Liver (tissue), 9 donors: Measurements from ENCODE around the gene MYBPH. TPM values are rescaled to one million over a fixed set of nuclear protein-coding genes. Genes with fewer than 3 reads are reported as not detected.
A peak's percentile ranks its signal among the peaks of the same experiment; 100 is the strongest.

Experiments used
- DNase-seq: peaks from one replicate; pipeline ENCODE4 v3.0.0-alpha.2; 2017; ENCODE audit warnings: low spot score
- H3K27ac ChIP-seq, 2 donors: one replicate each; pipeline ENCODE4 v1.7.0; 2013; ENCODE audit warnings: inconsistent platforms in 2 of 2, low read length in 2 of 2, control low read depth in 1 of 2, low read depth in 1 of 2, mild to moderate bottlenecking in 1 of 2
- H3K27me3 ChIP-seq, 4 donors: one replicate each; pipeline versions ENCODE4 v1.6.1 to v1.7.0; 2013; ENCODE audit warnings: low read length in 3 of 4, inconsistent platforms in 1 of 4, mild to moderate bottlenecking in 1 of 4, moderate library complexity in 1 of 4; ENCODE audit not compliant: control insufficient read depth in 4 of 4, insufficient read depth in 4 of 4
- H3K36me3 ChIP-seq, 4 donors: one replicate each; pipeline versions ENCODE4 v1.6.1 to v1.7.0; 2013; ENCODE audit warnings: low read length in 3 of 4, mild to moderate bottlenecking in 3 of 4, low read depth in 1 of 4, moderate library complexity in 1 of 4; ENCODE audit not compliant: control insufficient read depth in 4 of 4, insufficient read depth in 3 of 4
- H3K4me1 ChIP-seq, 4 donors: one replicate each; pipeline versions ENCODE4 v1.6.1 to v1.7.0; 2013; ENCODE audit warnings: low read length in 3 of 4, mild to moderate bottlenecking in 3 of 4, moderate library complexity in 1 of 4; ENCODE audit not compliant: control insufficient read depth in 4 of 4, insufficient read depth in 4 of 4
- H3K4me3 ChIP-seq, 3 donors: one replicate each; pipeline versions ENCODE4 v1.6.1 to v1.7.0; 2013; ENCODE audit warnings: low read length in 3 of 3, control low read depth in 1 of 3, low read depth in 1 of 3, mild to moderate bottlenecking in 1 of 3
- H3K9ac ChIP-seq, 2 donors: one replicate each; pipeline ENCODE4 v1.7.0; 2013; ENCODE audit warnings: low read length in 2 of 2, mild to moderate bottlenecking in 2 of 2, moderate library complexity in 2 of 2, control low read depth in 1 of 2, low read depth in 1 of 2
- H3K9me3 ChIP-seq, 4 donors: one replicate each; pipeline versions ENCODE4 v1.6.1 to v1.7.0; 2013; ENCODE audit warnings: low read length in 3 of 4; ENCODE audit not compliant: control insufficient read depth in 4 of 4
- FOXA1 ChIP-seq: IDR thresholded peaks from 2 replicates; pipeline ENCODE4 v1.6.1; 2016; ENCODE audit warnings: antibody characterized with exemption
- GABPA ChIP-seq, 2 donors: IDR thresholded peaks in 1 of 2; conservative IDR thresholded peaks in 1 of 2; 2 replicates each; pipeline ENCODE4 v1.6.1; 2016; ENCODE audit warnings: antibody characterized with exemption in 2 of 2, mild to moderate bottlenecking in 1 of 2, moderate library complexity in 1 of 2
- HNF4A ChIP-seq, 2 donors: conservative IDR thresholded peaks; 2 replicates each; pipeline ENCODE4 v1.6.1; 2016; ENCODE audit warnings: antibody characterized with exemption in 2 of 2, mild to moderate bottlenecking in 2 of 2
- JUND ChIP-seq, 2 donors: IDR thresholded peaks; 2 replicates each; pipeline ENCODE4 v1.6.1; 2016; ENCODE audit warnings: antibody characterized with exemption in 2 of 2
- MAX ChIP-seq: IDR thresholded peaks from 2 replicates; pipeline ENCODE4 v1.6.1; 2016; ENCODE audit warnings: antibody characterized with exemption
- RAD21 ChIP-seq, 2 donors: IDR thresholded peaks; 2 replicates each; pipeline ENCODE4 v1.6.1; 2016; ENCODE audit warnings: antibody characterized with exemption in 2 of 2, mild to moderate bottlenecking in 2 of 2
- RXRA ChIP-seq, 2 donors: IDR thresholded peaks; 2 replicates each; pipeline ENCODE4 v1.6.1; 2017 to 2018; ENCODE audit warnings: antibody characterized with exemption in 2 of 2, mild to moderate bottlenecking in 1 of 2
- SP1 ChIP-seq: IDR thresholded peaks from 2 replicates; pipeline ENCODE4 v1.6.1; 2018; ENCODE audit warnings: antibody characterized with exemption, mild to moderate bottlenecking
- TAF1 ChIP-seq: conservative IDR thresholded peaks from 2 replicates; pipeline ENCODE4 v1.6.1; 2016; ENCODE audit warnings: antibody characterized with exemption, mild to moderate bottlenecking
- YY1 ChIP-seq: IDR thresholded peaks from 2 replicates; pipeline ENCODE4 v1.6.1; 2016; ENCODE audit warnings: antibody characterized with exemption, mild to moderate bottlenecking
- ZBTB33 ChIP-seq: IDR thresholded peaks from 2 replicates; pipeline ENCODE4 v1.6.1; 2016; ENCODE audit warnings: antibody characterized with exemption
- WGBS: extraction: QIAGEN DNeasy Blood & Tissue Kit; methylation state at CpG from one replicate; pipeline ENCODE4 v1.1.7; 2013; 5-methylcytosine and 5-hydroxymethylcytosine counted together
- polyA plus RNA-seq, 2 donors: library from polyadenylated mRNA; stranded (reverse) in 1 of 2; unstranded in 1 of 2; fragments of 200-250 nt in 1 of 2; fragments of >200 nt in 1 of 2; fragmentation: Nextera tagmentation in 1 of 2; extraction: Ambion mirVana in 1 of 2; gene quantifications; one replicate each; pipeline versions ENCODE4 v1.2.1 to v1.2.3, GENCODE V29; 2013 to 2015
- total RNA-seq, 2 donors: library from RNA; depleted of rRNA; stranded (reverse); fragments of >200 nt; gene quantifications; one replicate each; pipeline ENCODE4 v1.2.3, GENCODE V29; 2014
- TF ChIP-seq, protein P1 (sequence below): IDR thresholded peaks from 2 replicates; pipeline ENCODE4 v1.6.1; 2016; ENCODE audit warnings: antibody characterized with exemption
- donor health status: healthy.
- donor health status: healthy.
- donor health status: healthy.
- donor health status: healthy.
- donor health status: healthy.

The MYBPH gene
- total and polyA plus RNA-seq, 4 donors = 0.09 TPM; not detected in 3

DNA sequence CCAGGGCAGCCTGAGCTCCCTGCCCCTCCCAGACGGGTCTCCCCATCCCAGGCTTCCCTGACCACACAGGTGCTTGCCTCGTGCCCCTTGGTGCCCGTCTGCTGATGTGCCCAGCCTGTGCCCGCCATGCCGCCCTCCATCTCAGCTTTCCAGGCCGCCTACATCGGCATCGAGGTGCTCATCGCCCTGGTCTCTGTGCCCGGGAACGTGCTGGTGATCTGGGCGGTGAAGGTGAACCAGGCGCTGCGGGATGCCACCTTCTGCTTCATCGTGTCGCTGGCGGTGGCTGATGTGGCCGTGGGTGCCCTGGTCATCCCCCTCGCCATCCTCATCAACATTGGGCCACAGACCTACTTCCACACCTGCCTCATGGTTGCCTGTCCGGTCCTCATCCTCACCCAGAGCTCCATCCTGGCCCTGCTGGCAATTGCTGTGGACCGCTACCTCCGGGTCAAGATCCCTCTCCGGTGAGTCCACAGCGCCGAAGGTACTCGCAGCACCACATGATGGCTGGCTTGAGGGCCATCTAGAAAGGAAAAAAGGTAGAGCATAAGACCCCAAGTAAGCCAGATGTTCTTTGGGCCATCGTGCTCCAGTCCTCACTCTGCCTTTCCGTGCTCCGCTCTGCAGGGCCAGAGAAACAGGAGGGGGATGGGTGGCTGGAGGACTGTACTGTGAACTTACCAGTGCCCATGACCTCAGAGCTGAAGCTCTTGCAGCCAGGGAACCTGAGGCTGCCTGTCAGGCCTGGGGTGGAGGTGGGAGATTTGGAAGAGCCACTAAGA, 46.7 kb downstream of the MYBPH start:
- Histone ChIP-seq H3K4me3 (no peak overlapping the region), H3K36me3 (no peaks in the 10 kb centered on the region), H3K27ac (no peak overlapping the region), H3K9ac (no peak overlapping the region), H3K27me3 (no peaks in the 10 kb centered on the region), H3K9me3 (no peaks in the 10 kb centered on the region), H3K4me1 (peaks cover 5 to 28% (median 9%) of the 10 kb centered on the region in 4 donors)
- DNase-seq = peak; percentile 29
- 84% methylated on average over 29 of the region's 29 CpGs for WGBS
- TF ChIP-seq SP1 = no peak
- no peak for TF ChIP-seq TAF1
- TF ChIP-seq JUND (IDR thresholded peaks at IDR 0.05) = no peak
- no peak for TF ChIP-seq HNF4A (conservative IDR thresholded peaks at IDR 0.05)
- no peak for TF ChIP-seq RXRA (IDR thresholded peaks at IDR 0.05)
- TF ChIP-seq ZBTB33 = no peak
- TF ChIP-seq, protein P1, sequence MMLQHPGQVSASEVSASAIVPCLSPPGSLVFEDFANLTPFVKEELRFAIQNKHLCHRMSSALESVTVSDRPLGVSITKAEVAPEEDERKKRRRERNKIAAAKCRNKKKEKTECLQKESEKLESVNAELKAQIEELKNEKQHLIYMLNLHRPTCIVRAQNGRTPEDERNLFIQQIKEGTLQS = no peak
- no peak for TF ChIP-seq GABPA (IDR thresholded peaks at IDR 0.05 in 1 of 2, conservative IDR thresholded peaks at IDR 0.05 in 1 of 2)
- TF ChIP-seq MAX = no peak

- WGBS = 22% methylated on average over 7 of the region's 7 CpGs
- Histone ChIP-seq H3K9me3 (no peaks in the 10 kb centered on the region), H3K4me3 (peak overlapping the region in 1 of 3 donors; percentile 8), H3K27me3 (no peaks in the 10 kb centered on the region), H3K27ac (no peak overlapping the region), H3K9ac (no peak overlapping the region), H3K36me3 (no peaks in the 10 kb centered on the region), H3K4me1 (peaks cover 5 to 28% (median 9%) of the 10 kb centered on the region in 4 donors)
- no peak for DNase-seq
- TF ChIP-seq RAD21 (IDR thresholded peaks at IDR 0.05) (no peak), YY1 (no peak), SP1 (no peak), MAX (no peak)
- TF ChIP-seq, protein P1 = no peak
Measured at GRCh38 chr1:203128431-203128715, 47.3 kb downstream of the MYBPH start.

- peak; percentile 34 for DNase-seq
- no peak for TF ChIP-seq FOXA1
- peak in 1 of 2 donors; percentile 13 for TF ChIP-seq HNF4A (conservative IDR thresholded peaks at IDR 0.05)
- 2% methylated on average over 51 of the region's 51 CpGs for WGBS
- Histone ChIP-seq H3K4me1 (peaks cover 5 to 28% (median 9%) of the 10 kb centered on the region in 4 donors), H3K9ac (no peak within 1 kb of the TSS), H3K27me3 (no peaks in the 10 kb centered on the region), H3K36me3 (no peaks in the 10 kb centered on the region), H3K27ac (no peak within 1 kb of the TSS), H3K9me3 (no peaks in the 10 kb centered on the region), H3K4me3 (peak within 1 kb of the TSS in 1 of 3 donors; percentile 8)
Measured at GRCh38 chr1:203127666-203128430, 47.8 kb downstream of the MYBPH start, which contains the start of gene ADORA1. Gene ADORA1 (plus strand): TSS chr1:203127726. CDS start chr1:203128842, 1,116 bp downstream.
